Retina (tissue), 1 donor: ENCODE measurements around the gene CFAP410.
"Not testable (repeated sequence)": the region's sequence is repeated elsewhere in the genome, so short reads cannot be mapped to it uniquely, and the experiment has no call there.

Source experiments
- DNase-seq: peaks from one replicate; pipeline ENCODE4 v3.0.0-alpha.2; 2016

CFAP410 gene

DNA sequence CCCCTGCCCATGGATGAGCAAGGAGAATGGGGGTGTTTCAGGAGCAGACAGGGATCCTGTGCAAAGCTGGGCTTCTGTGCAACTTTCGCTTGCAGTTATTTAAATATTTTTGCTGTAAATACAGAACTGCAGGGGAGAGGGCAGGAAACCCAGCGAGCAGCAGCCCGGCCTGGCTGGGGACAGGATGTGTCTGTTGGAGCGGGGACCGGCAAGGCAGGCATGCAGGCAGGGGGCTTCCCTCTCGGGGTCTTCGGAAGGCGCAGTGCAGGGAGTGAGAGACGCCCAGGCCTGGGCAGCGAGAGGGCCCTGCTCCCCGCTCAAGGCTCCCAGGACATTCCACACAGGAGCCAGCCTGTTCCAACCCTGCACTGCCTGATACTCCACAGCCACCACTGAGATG, 55.2 kb downstream of the CFAP410 start:
- DNase-seq, result no peak

DNA sequence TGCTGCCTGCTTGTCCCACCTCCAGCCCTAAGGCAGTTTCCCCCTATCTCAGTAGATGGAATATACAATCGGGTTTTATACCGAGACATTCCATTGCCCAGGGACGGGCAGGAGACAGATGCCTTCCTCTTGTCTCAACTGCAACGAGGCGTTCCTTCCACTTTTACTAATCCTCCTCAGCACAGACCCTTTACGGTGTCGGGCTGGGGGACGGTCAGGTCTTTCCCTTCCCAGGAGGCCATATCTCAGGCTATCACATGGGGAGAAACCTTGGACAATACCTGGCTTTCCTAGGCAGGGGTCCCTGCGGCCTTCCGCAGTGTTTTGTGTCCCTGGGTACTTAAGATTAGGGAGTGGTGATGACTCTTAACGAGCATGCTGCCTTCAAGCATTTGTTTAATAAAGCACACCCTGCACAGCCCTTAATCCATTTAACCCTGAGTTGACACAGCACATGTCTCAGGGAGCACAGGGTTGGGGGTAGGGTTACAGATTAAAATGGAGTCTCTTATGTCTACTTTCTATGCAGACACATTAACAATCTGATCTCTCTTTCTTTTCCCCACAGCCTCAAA, 55.9 kb downstream of the CFAP410 start:
- DNase-seq, result not testable (repeated sequence)

DNA sequence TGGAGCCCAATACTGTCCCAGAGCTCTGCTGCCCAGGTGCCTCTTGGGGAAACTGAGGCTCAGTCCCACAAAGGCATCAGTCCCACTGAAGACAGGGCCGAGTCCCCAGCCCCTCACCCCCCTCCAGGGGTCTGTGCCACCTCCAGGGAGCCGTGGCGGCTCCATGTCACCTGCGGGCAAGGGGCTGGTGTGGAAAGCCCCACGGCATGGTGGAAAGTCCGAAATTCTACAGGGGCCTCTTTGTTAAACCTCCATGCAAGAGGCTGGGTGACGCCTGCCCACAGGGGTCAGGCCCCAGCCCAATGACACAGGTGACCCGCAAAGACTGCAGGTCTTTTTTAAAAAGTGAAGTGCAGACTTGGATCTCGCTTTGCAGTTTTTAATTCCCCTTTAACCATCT, 56.8 kb downstream of the CFAP410 start:
- DNase-seq, result no peak

DNA sequence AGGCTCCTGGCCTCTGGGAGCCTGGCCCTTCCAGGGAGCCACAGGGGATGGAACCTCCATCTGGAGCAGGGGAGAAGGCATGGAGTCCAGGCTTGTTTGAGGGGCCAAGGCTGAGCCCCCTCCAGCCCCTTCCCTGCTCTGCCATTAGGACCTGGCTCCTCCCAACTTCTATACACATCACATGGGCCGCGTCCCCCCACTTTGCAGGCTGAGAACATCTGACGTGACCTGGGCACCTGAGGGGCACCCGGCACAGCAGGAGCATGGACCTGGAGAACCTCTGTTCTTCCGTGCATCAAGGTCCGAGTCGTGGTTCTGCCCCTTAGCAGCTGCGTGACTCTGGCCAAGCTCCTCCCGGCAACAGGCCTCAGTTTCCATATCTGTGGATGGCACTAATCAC, 57.4 kb downstream of the CFAP410 start:
- no peak for DNase-seq

DNA sequence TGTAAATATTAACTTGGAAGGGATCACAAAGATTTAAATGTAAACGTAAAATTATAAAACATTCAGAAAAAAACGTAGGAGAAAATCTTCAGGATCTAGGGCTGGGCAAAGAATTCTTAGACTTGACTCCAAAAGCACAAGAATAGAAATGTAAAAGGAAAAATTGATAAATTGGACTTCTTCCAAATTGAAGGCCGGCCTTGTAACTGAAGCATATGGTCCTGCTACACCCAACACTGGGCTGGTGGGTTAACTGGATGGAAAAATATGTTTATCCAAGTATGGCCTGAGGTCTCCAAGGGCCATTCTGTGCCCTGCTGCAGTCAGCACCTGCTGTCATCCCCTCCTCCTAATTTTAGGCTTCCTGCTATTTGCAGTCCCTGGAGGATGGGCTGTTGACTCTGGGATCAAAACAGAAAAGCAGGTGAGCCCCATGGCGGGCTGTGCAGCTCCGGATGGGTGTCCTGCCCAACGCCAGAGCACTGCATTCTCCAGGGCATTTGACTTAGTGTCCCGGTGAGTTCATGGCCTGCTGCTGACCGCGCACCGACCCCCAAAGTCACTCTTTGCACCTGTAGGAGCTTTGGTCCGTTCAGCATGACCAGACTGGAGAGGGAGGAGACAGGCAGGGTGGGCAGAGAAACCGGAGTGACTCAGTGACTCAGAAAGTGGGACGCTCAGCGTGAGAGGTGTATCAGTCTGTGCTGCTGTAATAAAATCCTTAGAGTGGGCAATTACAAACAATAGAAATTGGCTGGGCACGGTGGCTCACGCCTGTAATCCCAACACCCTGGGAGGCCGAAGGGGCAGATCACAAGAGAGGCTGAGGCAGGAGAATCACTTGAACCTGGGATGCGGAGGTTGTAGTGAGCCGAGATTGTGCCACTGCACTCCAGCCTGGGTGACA, 59.6 kb downstream of the CFAP410 start:
- DNase-seq, result no peak
